Colonic mucosa (tissue), 4 donors: ENCODE data around the gene CDK5. TPM values are rescaled to one million over a fixed set of nuclear protein-coding genes. Genes with fewer than 3 reads are reported as not detected.

Experiments
- DNase-seq: peaks from one replicate; pipeline ENCODE4 v3.0.0-alpha.2; 2020
- H3K27ac ChIP-seq: fragments of 200-600 bp; one replicate; pipeline ENCODE4 v1.8.0; 2021
- H3K27me3 ChIP-seq: fragments of 200-600 bp; one replicate; pipeline ENCODE4 v1.8.0; 2021
- H3K36me3 ChIP-seq: fragments of 200-600 bp; one replicate; pipeline ENCODE4 v1.8.0; 2021
- H3K4me1 ChIP-seq: fragments of 200-600 bp; one replicate; pipeline ENCODE4 v1.8.0; 2021; ENCODE audit warnings: mild to moderate bottlenecking
- H3K4me3 ChIP-seq: fragments of 200-600 bp; one replicate; pipeline ENCODE4 v1.8.0; 2021
- H3K9ac ChIP-seq, 2 donors: one replicate each; pipeline ENCODE4 v1.7.0; 2013; ENCODE audit warnings: control low read depth in 2 of 2, low read depth in 2 of 2, low read length in 2 of 2
- H3K9me3 ChIP-seq: fragments of 200-600 bp; one replicate; pipeline ENCODE4 v1.8.0; 2021
- CTCF ChIP-seq: fragments of 200-600 bp; IDR thresholded peaks from one replicate; pipeline ENCODE4 v1.8.0; 2022; ENCODE audit warnings: antibody characterized with exemption, mild to moderate bottlenecking
- intact Hi-C: fragments of 100-400 bp; cut with DNase I; formaldehyde crosslinking; loops from one replicate; pipeline ENCODE4 v1.14.1; 2022
- total RNA-seq, 2 donors: library from RNA; stranded (reverse); fragmentation: NEBNext Ultra II Directional in 1 of 2; extraction: Animal tissue kit (Norgen Biotek cat#: 25700) in 1 of 2; gene quantifications; one replicate each; pipeline ENCODE4 v1.2.1, GENCODE V29; 2021
- donor health status: healthy.
- donor health status: DM: no; HTN: no; CAD: no.
- donor health status: DM: no; HTN: no; CAD: no.

The CDK5 gene
- total RNA-seq, 2 donors from 2014 or later = 11.3 to 15.9 TPM

DNA sequence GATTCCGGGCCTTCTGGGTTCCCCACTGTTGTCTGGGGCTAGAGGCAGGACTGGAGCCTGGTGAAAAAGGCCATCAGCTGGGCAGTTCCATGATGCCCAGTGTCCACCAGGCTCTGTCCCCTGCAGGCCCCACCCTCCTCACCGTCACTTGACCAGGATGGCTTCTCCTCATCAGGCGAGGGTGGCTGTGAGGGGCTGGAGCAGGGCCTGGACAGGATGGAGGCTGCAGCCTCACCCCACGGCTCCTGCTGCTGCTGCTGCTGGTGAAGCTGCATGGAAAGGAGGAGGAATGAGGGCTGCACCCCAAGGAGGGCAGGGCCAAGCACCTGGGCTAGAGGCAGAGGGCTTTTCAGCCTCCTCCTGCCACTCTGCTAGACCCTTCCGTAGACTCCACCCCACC, 41.7 kb downstream of the CDK5 start:
- TF ChIP-seq CTCF = no peak
- intact Hi-C loops = no loop called here
- H3K36me3 ChIP-seq = no peaks in the 10 kb centered on the region
- H3K27ac ChIP-seq = no peak overlapping the region
- no peaks in the 10 kb centered on the region for H3K9me3 ChIP-seq
- H3K4me1 ChIP-seq = no peaks in the 10 kb centered on the region
- no peak overlapping the region for H3K9ac ChIP-seq
- H3K4me3 ChIP-seq = no peak overlapping the region
- H3K27me3 ChIP-seq = peaks cover 19% of the 10 kb centered on the region
- no peak for DNase-seq

GRCh38 chr7:151014950-151015349, 42.7 kb downstream of the CDK5 start:
- DNase-seq = peak; percentile 36
- no peak overlapping the region for H3K27ac ChIP-seq
- peaks cover 18% of the 10 kb centered on the region for H3K27me3 ChIP-seq
- H3K4me1 ChIP-seq = no peaks in the 10 kb centered on the region
- intact Hi-C loops = no loop called here
- H3K4me3 ChIP-seq = no peak overlapping the region
- no peaks in the 10 kb centered on the region for H3K36me3 ChIP-seq
- H3K9me3 ChIP-seq = no peaks in the 10 kb centered on the region
- TF ChIP-seq CTCF = no peak
- H3K9ac ChIP-seq = no peak overlapping the region

DNA sequence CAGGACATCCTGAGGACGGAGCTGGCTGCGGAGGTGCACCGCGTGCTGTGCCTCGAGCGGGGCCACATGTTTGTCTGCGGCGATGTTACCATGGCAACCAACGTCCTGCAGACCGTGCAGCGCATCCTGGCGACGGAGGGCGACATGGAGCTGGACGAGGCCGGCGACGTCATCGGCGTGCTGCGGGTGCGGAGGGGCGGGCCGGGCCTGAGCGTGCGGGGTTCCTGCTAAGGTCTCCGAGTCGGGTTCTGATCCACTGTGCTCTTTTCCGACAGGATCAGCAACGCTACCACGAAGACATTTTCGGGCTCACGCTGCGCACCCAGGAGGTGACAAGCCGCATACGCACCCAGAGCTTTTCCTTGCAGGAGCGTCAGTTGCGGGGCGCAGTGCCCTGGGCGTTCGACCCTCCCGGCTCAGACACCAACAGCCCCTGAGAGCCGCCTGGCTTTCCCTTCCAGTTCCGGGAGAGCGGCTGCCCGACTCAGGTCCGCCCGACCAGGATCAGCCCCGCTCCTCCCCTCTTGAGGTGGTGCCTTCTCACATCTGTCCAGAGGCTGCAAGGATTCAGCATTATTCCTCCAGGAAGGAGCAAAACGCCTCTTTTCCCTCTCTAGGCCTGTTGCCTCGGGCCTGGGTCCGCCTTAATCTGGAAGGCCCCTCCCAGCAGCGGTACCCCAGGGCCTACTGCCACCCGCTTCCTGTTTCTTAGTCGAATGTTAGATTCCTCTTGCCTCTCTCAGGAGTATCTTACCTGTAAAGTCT, 43.8 kb downstream of the CDK5 start:
- Histone ChIP-seq H3K4me1 (no peaks in the 10 kb centered on the region), H3K27me3 (peaks cover 7% of the 10 kb centered on the region), H3K36me3 (no peaks in the 10 kb centered on the region), H3K9me3 (no peaks in the 10 kb centered on the region), H3K27ac (no peak overlapping the region), H3K9ac (peak overlapping the region in 1 of 2 donors; percentile 16), H3K4me3 (peak overlapping the region; percentile 12)
- intact Hi-C loops = no loop called here
- no peak for TF ChIP-seq CTCF
- peak; percentile 74 for DNase-seq

GRCh38 chr7:151013356-151013732, 44.4 kb downstream of the CDK5 start:
- no peak overlapping the region for H3K27ac ChIP-seq
- intact Hi-C loops = no loop called here
- H3K9ac ChIP-seq = no peak overlapping the region
- no peak for TF ChIP-seq CTCF
- DNase-seq = peak; percentile 36
- H3K27me3 ChIP-seq = peaks cover 1% of the 10 kb centered on the region
- peak overlapping the region; percentile 12 for H3K4me3 ChIP-seq
- no peaks in the 10 kb centered on the region for H3K9me3 ChIP-seq
- H3K4me1 ChIP-seq = no peaks in the 10 kb centered on the region
- H3K36me3 ChIP-seq = no peaks in the 10 kb centered on the region

DNA sequence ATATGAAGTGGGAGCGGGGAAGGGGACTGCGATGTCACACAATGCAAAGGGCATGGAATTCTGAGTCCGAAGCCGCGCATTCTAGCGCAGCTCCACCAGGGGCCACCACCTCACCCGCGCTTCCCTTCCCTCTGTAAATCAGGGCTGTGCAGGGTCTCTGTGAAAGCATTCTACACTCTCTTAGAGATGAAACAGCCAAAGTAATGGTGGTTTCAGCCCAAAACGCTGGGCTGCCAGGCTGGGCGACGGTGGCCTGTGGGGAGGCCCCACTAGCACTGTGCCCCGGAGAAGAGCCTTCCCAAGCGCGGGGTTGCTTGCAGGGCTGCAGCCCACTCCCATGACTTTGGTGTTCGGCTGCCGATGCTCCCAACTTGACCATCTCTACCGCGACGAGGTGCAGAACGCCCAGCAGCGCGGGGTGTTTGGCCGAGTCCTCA, 44.8 kb downstream of the CDK5 start:
- no peaks in the 10 kb centered on the region for H3K27me3 ChIP-seq
- no peaks in the 10 kb centered on the region for H3K36me3 ChIP-seq
- no peak for DNase-seq
- H3K4me3 ChIP-seq = no peak overlapping the region
- peak overlapping the region; percentile 53 for H3K27ac ChIP-seq
- intact Hi-C loops = no loop called here
- no peak for TF ChIP-seq CTCF
- no peaks in the 10 kb centered on the region for H3K4me1 ChIP-seq
- H3K9ac ChIP-seq = no peak overlapping the region
- no peaks in the 10 kb centered on the region for H3K9me3 ChIP-seq
